ENCODE measurements around the gene LRRK2.

The LRRK2 gene

DNA sequence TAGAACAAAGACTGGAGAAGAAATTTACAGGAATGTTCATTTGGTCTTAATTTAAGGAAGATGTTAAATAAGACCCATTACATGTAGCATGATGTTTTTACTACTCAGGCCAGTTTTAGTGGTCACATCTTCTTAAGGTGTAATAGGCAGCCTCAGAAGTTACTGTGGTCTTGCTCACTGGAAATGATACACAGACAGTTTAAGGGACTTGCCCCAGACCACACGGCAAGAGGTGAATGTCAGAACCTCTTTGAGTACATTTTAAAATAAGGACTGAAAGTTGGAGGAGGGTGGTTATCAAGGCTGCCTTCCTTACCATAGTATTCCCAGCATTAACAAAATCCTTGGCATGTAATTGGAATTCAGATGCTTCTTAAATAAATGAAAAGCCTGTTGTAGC lies 37.9 kb downstream of the LRRK2 start:
- DNase-seq (ENCODE audit: low read depth in 1 of 2, low spot score in 1 of 2) = no peak
- H3K4me3 ChIP-seq (replicated peaks; ENCODE audit: insufficient read depth, low read length) = no peak overlapping the region
- no peaks in the 10 kb centered on the region for H3K27me3 ChIP-seq (ENCODE audit: insufficient read depth, poor library complexity, severe bottlenecking)
- no peak overlapping the region for H3K27ac ChIP-seq (replicated peaks)
- no peak for TF ChIP-seq POLR2AphosphoS5 (IDR thresholded peaks at IDR 0.05; ENCODE audit: low read depth)
- TF ChIP-seq GABPA (IDR thresholded peaks at IDR 0.05; ENCODE audit: low read depth) = no peak
- TF ChIP-seq, protein P1, sequence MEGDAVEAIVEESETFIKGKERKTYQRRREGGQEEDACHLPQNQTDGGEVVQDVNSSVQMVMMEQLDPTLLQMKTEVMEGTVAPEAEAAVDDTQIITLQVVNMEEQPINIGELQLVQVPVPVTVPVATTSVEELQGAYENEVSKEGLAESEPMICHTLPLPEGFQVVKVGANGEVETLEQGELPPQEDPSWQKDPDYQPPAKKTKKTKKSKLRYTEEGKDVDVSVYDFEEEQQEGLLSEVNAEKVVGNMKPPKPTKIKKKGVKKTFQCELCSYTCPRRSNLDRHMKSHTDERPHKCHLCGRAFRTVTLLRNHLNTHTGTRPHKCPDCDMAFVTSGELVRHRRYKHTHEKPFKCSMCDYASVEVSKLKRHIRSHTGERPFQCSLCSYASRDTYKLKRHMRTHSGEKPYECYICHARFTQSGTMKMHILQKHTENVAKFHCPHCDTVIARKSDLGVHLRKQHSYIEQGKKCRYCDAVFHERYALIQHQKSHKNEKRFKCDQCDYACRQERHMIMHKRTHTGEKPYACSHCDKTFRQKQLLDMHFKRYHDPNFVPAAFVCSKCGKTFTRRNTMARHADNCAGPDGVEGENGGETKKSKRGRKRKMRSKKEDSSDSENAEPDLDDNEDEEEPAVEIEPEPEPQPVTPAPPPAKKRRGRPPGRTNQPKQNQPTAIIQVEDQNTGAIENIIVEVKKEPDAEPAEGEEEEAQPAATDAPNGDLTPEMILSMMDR (IDR thresholded peaks at IDR 0.05; ENCODE audit: insufficient read depth, low read length) = no peak
- TF ChIP-seq SPI1 (IDR thresholded peaks at IDR 0.05; ENCODE audit: borderline replicate concordance, low read depth) = no peak
- TF ChIP-seq, protein P2, sequence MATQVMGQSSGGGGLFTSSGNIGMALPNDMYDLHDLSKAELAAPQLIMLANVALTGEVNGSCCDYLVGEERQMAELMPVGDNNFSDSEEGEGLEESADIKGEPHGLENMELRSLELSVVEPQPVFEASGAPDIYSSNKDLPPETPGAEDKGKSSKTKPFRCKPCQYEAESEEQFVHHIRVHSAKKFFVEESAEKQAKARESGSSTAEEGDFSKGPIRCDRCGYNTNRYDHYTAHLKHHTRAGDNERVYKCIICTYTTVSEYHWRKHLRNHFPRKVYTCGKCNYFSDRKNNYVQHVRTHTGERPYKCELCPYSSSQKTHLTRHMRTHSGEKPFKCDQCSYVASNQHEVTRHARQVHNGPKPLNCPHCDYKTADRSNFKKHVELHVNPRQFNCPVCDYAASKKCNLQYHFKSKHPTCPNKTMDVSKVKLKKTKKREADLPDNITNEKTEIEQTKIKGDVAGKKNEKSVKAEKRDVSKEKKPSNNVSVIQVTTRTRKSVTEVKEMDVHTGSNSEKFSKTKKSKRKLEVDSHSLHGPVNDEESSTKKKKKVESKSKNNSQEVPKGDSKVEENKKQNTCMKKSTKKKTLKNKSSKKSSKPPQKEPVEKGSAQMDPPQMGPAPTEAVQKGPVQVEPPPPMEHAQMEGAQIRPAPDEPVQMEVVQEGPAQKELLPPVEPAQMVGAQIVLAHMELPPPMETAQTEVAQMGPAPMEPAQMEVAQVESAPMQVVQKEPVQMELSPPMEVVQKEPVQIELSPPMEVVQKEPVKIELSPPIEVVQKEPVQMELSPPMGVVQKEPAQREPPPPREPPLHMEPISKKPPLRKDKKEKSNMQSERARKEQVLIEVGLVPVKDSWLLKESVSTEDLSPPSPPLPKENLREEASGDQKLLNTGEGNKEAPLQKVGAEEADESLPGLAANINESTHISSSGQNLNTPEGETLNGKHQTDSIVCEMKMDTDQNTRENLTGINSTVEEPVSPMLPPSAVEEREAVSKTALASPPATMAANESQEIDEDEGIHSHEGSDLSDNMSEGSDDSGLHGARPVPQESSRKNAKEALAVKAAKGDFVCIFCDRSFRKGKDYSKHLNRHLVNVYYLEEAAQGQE (IDR thresholded peaks at IDR 0.05; ENCODE audit: insufficient replicate concordance, low read depth) = no peak

DNA sequence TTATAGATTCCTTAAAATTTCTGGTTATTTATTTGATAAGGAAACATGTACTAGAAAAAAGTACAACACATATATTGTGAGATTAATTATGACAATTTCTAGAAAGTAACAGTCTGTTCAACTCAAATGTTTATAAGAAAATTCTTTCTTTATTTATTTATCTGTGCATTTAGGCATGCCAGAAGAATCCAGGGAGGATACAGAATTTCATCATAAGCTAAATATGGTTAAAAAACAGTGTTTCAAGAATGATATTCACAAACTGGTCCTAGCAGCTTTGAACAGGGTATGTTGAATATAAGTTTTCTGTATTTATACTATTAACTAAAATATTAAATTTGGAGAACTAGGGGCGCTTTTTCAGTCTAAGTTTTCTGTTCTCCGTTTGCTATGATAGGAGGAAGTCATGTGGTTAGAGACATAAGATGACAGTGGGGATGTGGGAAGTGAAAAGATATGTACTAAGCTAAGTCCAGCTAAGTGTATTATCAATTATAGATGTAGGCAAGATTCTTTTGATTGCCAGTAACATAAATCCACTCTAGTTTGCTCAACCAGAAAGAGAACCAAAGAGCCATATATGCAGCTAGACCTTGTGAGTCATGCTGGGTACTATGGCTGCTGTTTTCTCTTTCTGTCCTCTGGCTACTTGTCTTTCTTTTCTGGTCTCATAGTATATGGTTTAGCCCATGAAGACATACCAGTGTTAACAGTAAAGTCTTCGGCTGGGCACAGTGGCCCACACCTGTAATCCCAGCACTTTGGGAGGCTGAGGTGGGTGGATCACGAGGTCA lies 39.0 kb downstream of the LRRK2 start:
- TF ChIP-seq, protein P1 (IDR thresholded peaks at IDR 0.05; ENCODE audit: insufficient read depth, low read length) = no peak
- peak; percentile 19; the same call in 1 of the 2 replicates for TF ChIP-seq SPI1 (IDR thresholded peaks at IDR 0.05; ENCODE audit: borderline replicate concordance, low read depth)
- TF ChIP-seq, protein P2 (IDR thresholded peaks at IDR 0.05; ENCODE audit: insufficient replicate concordance, low read depth) = no peak
- DNase-seq (ENCODE audit: low read depth in 1 of 2, low spot score in 1 of 2) = no peak
- Histone ChIP-seq H3K27ac (replicated peaks) (no peak overlapping the region), H3K4me3 (replicated peaks; ENCODE audit: insufficient read depth, low read length) (no peak overlapping the region), H3K27me3 (ENCODE audit: insufficient read depth, poor library complexity, severe bottlenecking) (no peaks in the 10 kb centered on the region)

DNA sequence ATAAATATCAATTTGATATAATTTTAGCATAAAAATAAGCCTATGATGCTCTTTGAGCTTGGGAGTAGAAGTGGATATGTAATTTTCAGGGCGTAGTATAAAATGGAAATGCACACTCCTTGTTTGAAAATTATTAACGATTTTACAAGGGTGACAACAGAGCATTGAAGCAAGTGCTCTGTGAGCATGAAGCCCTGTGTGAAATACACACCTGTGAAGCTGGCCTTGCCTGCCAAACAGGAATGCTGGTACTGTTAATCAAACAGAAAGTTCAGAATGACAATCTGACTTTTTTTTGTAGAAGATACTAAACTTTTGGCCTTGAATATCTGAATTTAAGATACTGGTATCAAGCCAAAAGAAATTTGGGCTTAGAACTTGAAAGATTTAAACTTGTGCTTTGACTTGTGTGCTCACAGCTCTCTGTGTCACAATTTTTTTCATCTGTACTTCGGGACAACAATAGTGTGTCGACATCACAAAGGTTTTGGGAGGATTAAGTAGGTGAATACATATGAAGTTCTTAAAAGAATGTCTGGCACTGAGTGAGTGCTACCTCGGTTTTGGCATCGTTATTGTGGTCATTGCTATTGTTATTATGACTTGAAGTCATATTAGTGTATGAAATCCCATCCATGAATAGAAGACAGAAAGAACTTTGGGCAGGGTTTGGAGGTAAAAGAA lies 47.3 kb downstream of the LRRK2 start:
- Histone ChIP-seq H3K4me3 (replicated peaks; ENCODE audit: insufficient read depth, low read length) (no peak overlapping the region), H3K27ac (replicated peaks) (no peak overlapping the region), H3K27me3 (ENCODE audit: insufficient read depth, poor library complexity, severe bottlenecking) (no peaks in the 10 kb centered on the region)
- no peak for TF ChIP-seq POLR2AphosphoS5 (IDR thresholded peaks at IDR 0.05; ENCODE audit: low read depth)
- TF ChIP-seq SPI1 (IDR thresholded peaks at IDR 0.05; ENCODE audit: borderline replicate concordance, low read depth) = no peak
- TF ChIP-seq GABPA (IDR thresholded peaks at IDR 0.05; ENCODE audit: low read depth) = no peak
- TF ChIP-seq, protein P1 (IDR thresholded peaks at IDR 0.05; ENCODE audit: insufficient read depth, low read length) = no peak
- TF ChIP-seq, protein P2 (IDR thresholded peaks at IDR 0.05; ENCODE audit: insufficient replicate concordance, low read depth) = no peak
- no peak for DNase-seq (ENCODE audit: low read depth in 1 of 2, low spot score in 1 of 2)

All from HL-60 (cell line).